22Rv1 (cell line): ENCODE data around the gene ZDHHC21.

Experiments
- CTCF ChIP-seq: fragments of 450-650 bp; IDR thresholded peaks from 2 replicates; pipeline ENCODE4 v1.5.1; 2017; ENCODE audit warnings: mild to moderate bottlenecking
- ZFX ChIP-seq: fragments of 450-650 bp; IDR thresholded peaks from 2 replicates; pipeline ENCODE4 v1.6.1; 2017; ENCODE audit warnings: antibody characterized with exemption, borderline replicate concordance

GRCh38 chr9:14674630-14675029 lies 18.6 kb downstream of the ZDHHC21 start:
- TF ChIP-seq CTCF (no peak), ZFX (no peak)
